Gastroesophageal sphincter (tissue), 3 donors: ENCODE measurements around the gene CSNK2A3.

ENCODE experiments used
- CTCF ChIP-seq, 4 experiments: fragments of 200-600 bp in 2 of 4; fragments of 450-650 bp in 2 of 4; sonication (generic) in 1 of 4; IDR thresholded peaks; one replicate each; pipeline ENCODE4 v1.5.1; 2017 to 2019; ENCODE audit warnings: antibody characterized with exemption in 4 of 4, mild to moderate bottlenecking in 2 of 4, moderate library complexity in 2 of 4
- EP300 ChIP-seq: sonication (generic); formaldehyde crosslinking; IDR thresholded peaks from one replicate; pipeline ENCODE4 v1.6.1; 2017; ENCODE audit warnings: antibody characterized with exemption, mild to moderate bottlenecking
- POLR2A ChIP-seq, 2 donors: fragments of 450-650 bp; IDR thresholded peaks; one replicate each; pipeline ENCODE4 v1.6.1; 2017; ENCODE audit warnings: antibody characterized with exemption in 2 of 2, mild to moderate bottlenecking in 2 of 2, moderate library complexity in 1 of 2
- POLR2AphosphoS5 ChIP-seq: sonication (generic); formaldehyde crosslinking; IDR thresholded peaks from one replicate; pipeline ENCODE4 v1.6.1; 2017; ENCODE audit warnings: antibody characterized with exemption

GRCh38 chr11:11316651-11317230 lies 36.3 kb downstream of the CSNK2A3 start:
- TF ChIP-seq CTCF (IDR thresholded peaks at IDR 0.05): no peak
- no peak for TF ChIP-seq POLR2AphosphoS5
- TF ChIP-seq POLR2A (IDR thresholded peaks at IDR 0.05): no peak
- TF ChIP-seq EP300: no peak
